CD8-positive, alpha-beta memory T cell (primary cell): ENCODE results near the gene SIL1. TPM values are rescaled to one million over a fixed set of nuclear protein-coding genes. Genes with fewer than 3 reads are reported as not detected.

Experiments
- CTCF ChIA-PET: fragments of 350-600 bp; sonication (Branson Sonifier 250); formaldehyde crosslinking; loops from one replicate; lab custom pipeline; 2021; ENCODE audit warnings: antibody characterized with exemption; lab: Charles Lee
- POLR2A ChIA-PET: fragments of 350-600 bp; sonication (Branson Sonifier 250); formaldehyde crosslinking; loops from one replicate; lab custom pipeline; 2021; ENCODE audit warnings: antibody characterized with exemption; lab: Charles Lee
- DNase-seq, 5 donors: peaks; one replicate each; pipeline versions ENCODE4 v3.0.0 to v3.0.0-alpha.2; 2020 to 2022; ENCODE audit warnings: mixed read lengths in 1 of 5
- H3K27ac ChIP-seq: one replicate; pipeline ENCODE4 v1.7.0; 2013; ENCODE audit warnings: low read depth, mild to moderate bottlenecking, low read length, moderate library complexity
- H3K27me3 ChIP-seq: 2 replicates; pipeline ENCODE4 v1.7.0; 2013; ENCODE audit warnings: low read length, mild to moderate bottlenecking; ENCODE audit not compliant: insufficient read depth, poor library complexity, severe bottlenecking
- H3K36me3 ChIP-seq: 2 replicates; pipeline ENCODE4 v1.7.0; 2013; ENCODE audit warnings: mild to moderate bottlenecking, low read length, moderate library complexity; ENCODE audit not compliant: insufficient read depth
- H3K4me1 ChIP-seq: 2 replicates; pipeline ENCODE4 v1.7.0; 2013; ENCODE audit warnings: mild to moderate bottlenecking, low read length, moderate library complexity; ENCODE audit not compliant: insufficient read depth
- H3K4me3 ChIP-seq: 2 replicates; pipeline ENCODE4 v1.7.0; 2013; ENCODE audit warnings: mild to moderate bottlenecking, low read length
- H3K9me3 ChIP-seq: 2 replicates; pipeline ENCODE4 v1.7.0; 2013; ENCODE audit warnings: mild to moderate bottlenecking, low read length
- H3K27ac Mint-ChIP-seq, 8 donors: one replicate each; pipeline ENCODE4 v1.8.0; 2020 to 2021; ENCODE audit warnings: mixed read lengths in 8 of 8, mild to moderate bottlenecking in 6 of 8, inconsistent platforms in 3 of 8, moderate library complexity in 3 of 8
- H3K27me3 Mint-ChIP-seq, 2 donors: one replicate each; pipeline ENCODE4 v1.8.0; 2020 to 2021; ENCODE audit warnings: mixed read lengths in 2 of 2, mild to moderate bottlenecking in 1 of 2, moderate library complexity in 1 of 2
- H3K36me3 Mint-ChIP-seq, 3 donors: one replicate each; pipeline ENCODE4 v1.8.0; 2020 to 2021; ENCODE audit warnings: mixed read lengths in 3 of 3, inconsistent platforms in 1 of 3, mild to moderate bottlenecking in 1 of 3
- H3K4me1 Mint-ChIP-seq, 3 donors: one replicate each; pipeline ENCODE4 v1.8.0; 2020 to 2021; ENCODE audit warnings: mixed read lengths in 3 of 3, inconsistent platforms in 1 of 3, mild to moderate bottlenecking in 1 of 3
- H3K4me3 Mint-ChIP-seq, 7 donors: one replicate each; pipeline ENCODE4 v1.8.0; 2020 to 2021; ENCODE audit warnings: mixed read lengths in 7 of 7, mild to moderate bottlenecking in 6 of 7, moderate library complexity in 4 of 7, inconsistent platforms in 2 of 7
- H3K9me3 Mint-ChIP-seq, 5 donors: one replicate each; pipeline ENCODE4 v1.8.0; 2020 to 2022; ENCODE audit warnings: mixed read lengths in 5 of 5, mild to moderate bottlenecking in 3 of 5, moderate library complexity in 2 of 5, inconsistent platforms in 1 of 5
- polyA plus RNA-seq: library from polyadenylated mRNA; unstranded; fragments of 300-500 nt; fragmentation: Illumina TruSeq; gene quantifications from one replicate; pipeline ENCODE4 v1.2.3, GENCODE V29; 2021
- total RNA-seq, 2 experiments: library from RNA; stranded (reverse); gene quantifications; one replicate each; pipeline ENCODE4 v1.2.3, GENCODE V29; 2021

SIL1 gene
- total and polyA plus RNA-seq, 3 experiments from 2014 or later, result 15.0 to 27.5 (median 26.6) TPM

DNA sequence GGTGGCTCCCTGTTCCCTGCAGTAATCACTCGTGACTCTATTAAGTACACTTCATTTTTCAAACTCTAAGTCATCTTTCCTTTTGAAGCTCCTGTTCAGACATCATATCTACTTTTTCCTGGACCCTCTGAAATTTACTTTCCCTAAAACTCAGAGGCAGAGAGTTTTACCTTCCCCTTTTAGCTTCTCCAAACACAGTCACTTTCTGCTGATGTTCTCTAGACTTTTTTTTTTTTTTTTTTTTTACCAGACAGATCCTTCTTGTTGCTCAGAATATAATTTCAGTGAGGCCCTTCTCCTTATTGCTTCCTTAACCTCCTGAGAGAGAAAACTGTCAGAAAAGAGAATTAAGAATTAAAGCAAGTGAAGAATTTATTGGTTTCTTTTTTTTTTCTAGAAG, 236.4 kb downstream of the SIL1 start:
- Histone ChIP-seq H3K36me3 (no peaks in the 10 kb centered on the region), H3K4me3 (no peak overlapping the region), H3K27me3 (no peaks in the 10 kb centered on the region), H3K27ac (no peak overlapping the region), H3K4me1 (no peaks in the 10 kb centered on the region), H3K9me3 (no peaks in the 10 kb centered on the region)
- ChIA-PET POLR2A (no interaction called here), CTCF (no interaction called here)
- H3K4me3 Mint-ChIP-seq, result no peak overlapping the region
- H3K4me1 Mint-ChIP-seq, result no peaks in the 10 kb centered on the region
- peaks cover 0 to 2% (median 0%) of the 10 kb centered on the region in 3 donors for H3K36me3 Mint-ChIP-seq
- H3K27ac Mint-ChIP-seq, result no peak overlapping the region
- no peak for DNase-seq
- H3K9me3 Mint-ChIP-seq, result no peaks in the 10 kb centered on the region
- H3K27me3 Mint-ChIP-seq, result no peaks in the 10 kb centered on the region

DNA sequence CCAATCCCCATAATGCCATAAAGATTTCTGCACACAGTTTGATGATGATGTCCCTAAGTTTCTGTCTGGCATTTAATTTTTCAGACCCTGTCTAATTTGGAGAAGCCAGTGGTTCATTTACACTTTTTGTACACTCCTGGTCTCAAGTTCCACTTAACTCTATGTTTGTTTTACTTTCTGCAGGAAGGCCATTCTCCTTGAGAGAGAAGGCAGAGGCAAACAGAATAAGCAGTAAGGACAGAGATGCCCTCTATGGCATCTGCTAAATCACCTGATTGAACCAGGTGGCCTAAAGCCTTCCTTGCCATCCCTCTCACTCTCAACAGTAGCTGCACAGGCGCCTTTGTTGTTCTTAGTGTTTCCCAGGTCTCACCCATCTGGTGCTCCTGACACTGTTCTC, 236.9 kb downstream of the SIL1 start:
- no peaks in the 10 kb centered on the region for H3K9me3 ChIP-seq
- H3K4me3 ChIP-seq, result no peak overlapping the region
- H3K4me1 ChIP-seq, result no peaks in the 10 kb centered on the region
- H3K27me3 Mint-ChIP-seq, result no peaks in the 10 kb centered on the region
- ChIA-PET POLR2A (no interaction called here), CTCF (no interaction called here)
- H3K4me1 Mint-ChIP-seq, result no peaks in the 10 kb centered on the region
- H3K36me3 ChIP-seq, result no peaks in the 10 kb centered on the region
- H3K27ac Mint-ChIP-seq, result peak overlapping the region in 1 of 8 donors; percentile 10
- no peaks in the 10 kb centered on the region for H3K9me3 Mint-ChIP-seq
- no peak overlapping the region for H3K27ac ChIP-seq
- no peak overlapping the region for H3K4me3 Mint-ChIP-seq
- H3K27me3 ChIP-seq, result no peaks in the 10 kb centered on the region
- no peak for DNase-seq
- peaks cover 0 to 2% (median 0%) of the 10 kb centered on the region in 3 donors for H3K36me3 Mint-ChIP-seq

DNA sequence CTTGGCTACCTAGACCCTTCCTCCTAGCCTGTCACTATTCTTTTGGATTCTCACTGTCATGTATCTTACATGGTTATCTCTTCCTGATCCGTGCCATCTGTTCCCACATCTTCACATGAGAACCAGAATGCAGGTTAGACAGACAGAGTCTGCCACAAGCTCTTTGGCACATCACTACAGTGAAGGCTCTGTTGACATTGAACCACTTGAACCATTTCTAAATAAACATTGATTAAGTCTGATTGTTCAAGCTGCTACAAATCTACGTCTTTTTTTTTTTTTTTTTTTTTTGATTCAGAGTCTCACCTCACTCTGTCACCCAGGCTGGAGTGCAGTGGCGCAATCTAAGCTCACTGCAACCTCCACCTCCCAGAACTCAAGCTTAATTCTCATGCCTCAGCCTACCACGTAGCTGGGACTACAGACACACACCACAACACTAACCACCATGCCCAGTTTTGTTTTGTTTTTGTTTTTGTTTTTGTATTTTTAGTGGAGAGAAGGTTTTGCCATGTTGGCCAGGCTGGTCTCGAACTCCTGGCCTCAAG, 237.9 kb downstream of the SIL1 start:
- Histone ChIP-seq H3K27me3 (no peaks in the 10 kb centered on the region), H3K36me3 (no peaks in the 10 kb centered on the region), H3K27ac (no peak overlapping the region), H3K4me1 (no peaks in the 10 kb centered on the region), H3K4me3 (no peak overlapping the region), H3K9me3 (no peaks in the 10 kb centered on the region)
- no peak for DNase-seq
- Mint-ChIP-seq H3K9me3 (no peaks in the 10 kb centered on the region), H3K27ac (no peak overlapping the region), H3K4me1 (no peaks in the 10 kb centered on the region), H3K36me3 (peaks cover 0 to 2% (median 0%) of the 10 kb centered on the region in 3 donors), H3K27me3 (peaks cover 0 to 1% of the 10 kb centered on the region in 2 donors), H3K4me3 (no peak overlapping the region)
- ChIA-PET CTCF (interaction anchor here (1.1 kb wide), 1 partner anchor 24 kb away, joined by 3 read pairs; no protein-coding TSS in a partner anchor), POLR2A (no interaction called here)

DNA sequence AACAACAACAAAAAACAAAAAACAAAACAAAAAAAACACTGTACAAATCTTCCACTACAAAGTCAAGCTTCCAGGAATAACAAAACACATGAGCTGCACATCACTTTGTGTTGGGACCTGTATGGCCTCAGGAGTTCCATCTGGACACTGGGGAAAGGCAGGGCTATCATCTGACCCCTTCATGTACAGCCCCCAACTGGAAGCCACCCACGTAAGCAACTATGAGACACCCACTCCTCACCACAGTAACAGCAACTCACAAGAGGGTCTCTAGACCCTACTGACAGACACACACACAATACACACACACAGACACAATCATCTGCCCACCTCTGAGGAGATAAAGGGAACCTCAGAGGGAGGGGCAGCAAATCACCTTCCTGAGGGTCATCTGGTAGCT, 241.4 kb downstream of the SIL1 start:
- Histone ChIP-seq H3K27ac (no peak overlapping the region), H3K9me3 (no peaks in the 10 kb centered on the region), H3K4me1 (peaks cover 17% of the 10 kb centered on the region), H3K4me3 (no peak overlapping the region), H3K36me3 (no peaks in the 10 kb centered on the region), H3K27me3 (no peaks in the 10 kb centered on the region)
- H3K4me3 Mint-ChIP-seq, result no peak overlapping the region
- DNase-seq, result no peak
- peaks cover 6 to 20% (median 14%) of the 10 kb centered on the region in 3 donors for H3K4me1 Mint-ChIP-seq
- peaks cover 0 to 2% (median 0%) of the 10 kb centered on the region in 3 donors for H3K36me3 Mint-ChIP-seq
- POLR2A ChIA-PET, result no interaction called here
- CTCF ChIA-PET, result no interaction called here
- H3K27me3 Mint-ChIP-seq, result peaks cover 0 to 1% of the 10 kb centered on the region in 2 donors
- H3K27ac Mint-ChIP-seq, result peak overlapping the region in 2 of 8 donors; percentile 31 to 44
- H3K9me3 Mint-ChIP-seq, result no peaks in the 10 kb centered on the region

DNA sequence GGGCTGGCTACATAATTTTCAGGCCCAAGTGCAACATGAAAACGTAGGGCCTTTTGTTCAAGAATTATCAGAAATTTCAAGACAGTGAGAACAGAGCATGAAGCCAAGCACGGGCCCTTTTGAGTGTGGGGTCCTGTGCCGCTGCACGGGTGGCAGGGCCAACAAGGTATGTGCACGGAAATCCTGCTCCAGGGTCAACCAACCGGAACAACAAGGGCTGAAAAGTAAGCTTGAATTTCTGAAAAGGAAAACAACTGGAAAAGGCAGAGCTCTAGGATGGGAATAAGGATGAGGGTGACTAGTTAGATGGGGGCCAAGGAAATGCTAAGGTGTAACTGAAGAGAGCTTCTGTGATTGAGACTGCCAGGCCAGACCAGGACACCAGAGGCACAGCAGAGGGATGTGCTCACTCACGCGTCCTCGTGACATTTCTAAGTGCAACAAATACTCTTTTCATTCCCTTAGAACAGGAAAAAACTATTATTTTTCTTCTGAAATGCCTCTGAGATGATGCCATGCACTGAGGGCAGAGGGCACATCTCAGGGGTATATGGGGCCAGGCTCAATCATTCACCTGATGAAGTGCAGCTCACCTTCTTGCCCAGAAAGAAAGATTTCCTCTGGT, 242.4 kb downstream of the SIL1 start:
- ChIA-PET CTCF (no interaction called here), POLR2A (no interaction called here)
- Histone ChIP-seq H3K36me3 (no peaks in the 10 kb centered on the region), H3K27me3 (no peaks in the 10 kb centered on the region), H3K27ac (no peak overlapping the region), H3K4me1 (peaks cover 17% of the 10 kb centered on the region), H3K4me3 (no peak overlapping the region), H3K9me3 (no peaks in the 10 kb centered on the region)
- Mint-ChIP-seq H3K9me3 (no peaks in the 10 kb centered on the region), H3K4me3 (no peak overlapping the region), H3K36me3 (peaks cover 0 to 3% (median 2%) of the 10 kb centered on the region in 3 donors), H3K27ac (no peak overlapping the region), H3K27me3 (peaks cover 0 to 1% of the 10 kb centered on the region in 2 donors), H3K4me1 (peaks cover 6 to 20% (median 14%) of the 10 kb centered on the region in 3 donors)
- DNase-seq, result no peak

DNA sequence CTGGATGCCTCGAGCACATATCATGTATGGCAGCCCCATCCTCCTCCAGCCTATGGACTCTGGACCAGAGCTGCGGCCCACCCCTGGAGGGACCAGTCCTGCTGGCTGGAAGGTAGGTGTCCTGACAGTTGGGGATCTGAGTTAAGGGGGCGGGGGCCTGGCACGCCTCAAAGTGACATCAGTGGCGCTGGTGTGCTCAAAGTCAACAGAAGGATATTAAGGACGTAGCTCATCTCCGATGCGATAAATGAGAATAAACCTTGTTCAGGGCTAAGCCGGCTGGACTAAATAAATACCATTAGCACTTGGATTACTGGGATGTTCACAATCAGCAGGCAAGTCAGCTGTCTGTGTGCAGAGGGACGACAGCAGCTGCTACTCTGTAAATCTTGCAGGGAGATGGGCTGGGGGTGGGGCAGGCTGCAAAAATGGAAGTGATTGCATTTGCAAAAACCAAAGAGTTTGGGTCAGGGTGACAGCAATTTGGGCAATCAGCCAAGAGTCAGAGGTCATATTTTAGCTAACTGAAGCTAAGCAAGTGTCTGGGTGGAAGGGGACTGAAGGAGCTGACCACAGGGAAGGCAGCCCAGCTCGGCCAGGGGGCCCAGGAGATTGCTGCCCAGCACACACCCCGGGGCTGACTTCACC, 243.0 kb downstream of the SIL1 start:
- no peak overlapping the region for H3K27ac ChIP-seq
- no peaks in the 10 kb centered on the region for H3K36me3 ChIP-seq
- no peaks in the 10 kb centered on the region for H3K27me3 ChIP-seq
- H3K4me1 ChIP-seq, result peaks cover 17% of the 10 kb centered on the region
- peaks cover 0 to 1% of the 10 kb centered on the region in 2 donors for H3K27me3 Mint-ChIP-seq
- H3K36me3 Mint-ChIP-seq, result peaks cover 0 to 4% (median 3%) of the 10 kb centered on the region in 3 donors
- H3K27ac Mint-ChIP-seq, result no peak overlapping the region
- no peaks in the 10 kb centered on the region for H3K9me3 Mint-ChIP-seq
- H3K4me3 ChIP-seq, result no peak overlapping the region
- DNase-seq, result no peak
- H3K4me1 Mint-ChIP-seq, result peaks cover 6 to 20% (median 14%) of the 10 kb centered on the region in 3 donors
- H3K4me3 Mint-ChIP-seq, result no peak overlapping the region
- ChIA-PET POLR2A (no interaction called here), CTCF (no interaction called here)
- no peaks in the 10 kb centered on the region for H3K9me3 ChIP-seq

DNA sequence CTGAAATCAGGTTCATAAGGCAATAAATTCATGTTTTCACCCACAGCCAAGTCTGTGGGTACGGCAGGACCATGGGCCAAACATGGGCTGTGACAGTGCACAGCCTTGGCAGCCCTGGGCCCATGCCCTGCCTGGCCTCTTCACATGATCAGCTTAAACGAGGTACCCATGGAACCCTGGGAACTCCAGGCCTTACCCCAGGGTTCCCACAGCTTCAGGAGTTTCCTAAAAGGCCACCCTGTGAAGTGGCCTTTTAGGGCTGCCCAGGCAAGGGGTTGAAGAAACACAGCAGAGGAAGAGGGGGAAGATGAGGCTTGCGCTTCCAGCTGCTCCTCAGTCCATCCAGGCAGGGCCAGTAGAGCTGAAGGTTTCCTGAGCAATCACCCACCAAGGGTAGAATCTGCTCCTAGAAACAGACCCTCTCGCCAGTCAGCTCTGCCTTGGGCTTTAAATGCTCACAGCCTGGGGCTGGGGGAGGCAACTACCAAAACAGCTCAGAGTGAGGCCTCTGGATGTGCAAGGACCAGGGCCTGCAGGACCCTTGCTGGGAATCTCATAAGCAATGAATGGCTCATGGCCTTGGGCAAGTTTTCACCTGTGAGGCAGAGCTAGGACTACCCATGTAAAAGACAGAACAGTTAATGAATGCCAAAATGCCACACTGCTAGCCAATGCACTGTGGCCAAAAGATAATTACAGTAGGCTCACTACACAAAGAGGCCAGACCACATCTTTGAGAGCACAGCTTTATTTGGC, 243.7 kb downstream of the SIL1 start:
- H3K4me3 ChIP-seq, result no peak overlapping the region
- ChIA-PET CTCF (no interaction called here), POLR2A (no interaction called here)
- no peaks in the 10 kb centered on the region for H3K36me3 ChIP-seq
- DNase-seq, result no peak
- no peak overlapping the region for H3K27ac ChIP-seq
- H3K4me1 Mint-ChIP-seq, result peaks cover 6 to 20% (median 14%) of the 10 kb centered on the region in 3 donors
- H3K9me3 ChIP-seq, result no peaks in the 10 kb centered on the region
- no peaks in the 10 kb centered on the region for H3K9me3 Mint-ChIP-seq
- no peaks in the 10 kb centered on the region for H3K27me3 ChIP-seq
- H3K4me3 Mint-ChIP-seq, result peak overlapping the region in 1 of 7 donors; percentile 36
- peak overlapping the region in 1 of 8 donors; percentile 47 for H3K27ac Mint-ChIP-seq
- peaks cover 0 to 4% (median 2%) of the 10 kb centered on the region in 3 donors for H3K36me3 Mint-ChIP-seq
- H3K27me3 Mint-ChIP-seq, result peaks cover 0 to 1% of the 10 kb centered on the region in 2 donors
- H3K4me1 ChIP-seq, result peaks cover 17% of the 10 kb centered on the region
